ENCODE results near the gene ERC2.

ERC2 gene

GRCh38 chr3:55559500-55560423 is 908.5 kb downstream of the ERC2 start:
- no peak for DNase-seq

GRCh38 chr3:55558316-55558715 is 910.0 kb downstream of the ERC2 start:
- no peak for DNase-seq

GRCh38 chr3:55557549-55557948 is 910.7 kb downstream of the ERC2 start:
- DNase-seq: no peak

GRCh38 chr3:55556619-55557537 is 911.4 kb downstream of the ERC2 start:
- DNase-seq: no peak

GRCh38 chr3:55555873-55556618 is 912.2 kb downstream of the ERC2 start:
- no peak for DNase-seq

- DNase-seq: no peak
Observed at GRCh38 chr3:55554634-55555425, 913.4 kb downstream of the ERC2 start.

GRCh38 chr3:55551644-55552043 is 916.6 kb downstream of the ERC2 start:
- no peak for DNase-seq

- no peak for DNase-seq
Observed at GRCh38 chr3:55549177-55549576, 919.1 kb downstream of the ERC2 start.

GRCh38 chr3:55546866-55547669 is 921.2 kb downstream of the ERC2 start:
- no peak for DNase-seq

- no peak for DNase-seq
Observed at GRCh38 chr3:55545995-55546394, 922.3 kb downstream of the ERC2 start.

- no peak for DNase-seq
Observed at GRCh38 chr3:55544219-55544618, 924.0 kb downstream of the ERC2 start.

GRCh38 chr3:55543181-55543614 is 925.1 kb downstream of the ERC2 start:
- no peak for DNase-seq

- no peak for DNase-seq
Observed at GRCh38 chr3:55541456-55541855, 926.8 kb downstream of the ERC2 start.

GRCh38 chr3:55541016-55541415 is 927.3 kb downstream of the ERC2 start:
- DNase-seq: no peak

GRCh38 chr3:55540579-55540978 is 927.7 kb downstream of the ERC2 start:
- no peak for DNase-seq

GRCh38 chr3:55538158-55538557 is 930.1 kb downstream of the ERC2 start:
- DNase-seq: no peak

GRCh38 chr3:55537563-55537962 is 930.7 kb downstream of the ERC2 start:
- DNase-seq: no peak

GRCh38 chr3:55537129-55537528 is 931.1 kb downstream of the ERC2 start:
- DNase-seq: no peak

- no peak for DNase-seq
Observed at GRCh38 chr3:55534876-55535275, 933.4 kb downstream of the ERC2 start.

- DNase-seq: no peak
Observed at GRCh38 chr3:55532806-55533205, 935.5 kb downstream of the ERC2 start.

GRCh38 chr3:55531321-55531720 is 936.9 kb downstream of the ERC2 start:
- DNase-seq: no peak
